ENCODE results near the gene KCNG2. TPM values are rescaled to one million over a fixed set of nuclear protein-coding genes. Genes with fewer than 3 reads are reported as not detected.

KCNG2 gene
- total and polyA plus RNA-seq, 10 of the 15 experiments (the other 5 are each of a cell fraction or from before 2014, with no cell fraction given) = 0.20 to 0.23 TPM; not detected in 8

DNA sequence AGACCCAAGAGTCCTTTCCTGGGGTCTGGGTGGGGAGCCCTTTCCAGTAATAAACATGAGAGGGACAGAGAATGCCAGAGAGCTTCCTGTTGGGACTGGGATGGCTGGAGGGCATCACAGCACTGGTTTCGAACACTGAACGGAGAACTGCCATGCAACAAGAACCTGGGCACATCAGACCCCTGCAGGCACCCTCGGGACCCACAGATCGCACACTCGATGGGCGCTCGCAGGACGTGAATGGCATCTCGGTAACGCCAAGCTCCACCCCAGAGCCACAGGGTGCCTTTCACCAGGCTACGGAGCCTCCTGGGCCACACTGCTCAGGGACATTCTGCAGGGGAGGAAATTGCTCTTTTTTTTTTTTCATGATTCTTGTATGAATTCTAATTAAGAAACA, 128.6 kb downstream of the KCNG2 start:
- no TSS peak for BruUV-seq (replicated peaks)

DNA sequence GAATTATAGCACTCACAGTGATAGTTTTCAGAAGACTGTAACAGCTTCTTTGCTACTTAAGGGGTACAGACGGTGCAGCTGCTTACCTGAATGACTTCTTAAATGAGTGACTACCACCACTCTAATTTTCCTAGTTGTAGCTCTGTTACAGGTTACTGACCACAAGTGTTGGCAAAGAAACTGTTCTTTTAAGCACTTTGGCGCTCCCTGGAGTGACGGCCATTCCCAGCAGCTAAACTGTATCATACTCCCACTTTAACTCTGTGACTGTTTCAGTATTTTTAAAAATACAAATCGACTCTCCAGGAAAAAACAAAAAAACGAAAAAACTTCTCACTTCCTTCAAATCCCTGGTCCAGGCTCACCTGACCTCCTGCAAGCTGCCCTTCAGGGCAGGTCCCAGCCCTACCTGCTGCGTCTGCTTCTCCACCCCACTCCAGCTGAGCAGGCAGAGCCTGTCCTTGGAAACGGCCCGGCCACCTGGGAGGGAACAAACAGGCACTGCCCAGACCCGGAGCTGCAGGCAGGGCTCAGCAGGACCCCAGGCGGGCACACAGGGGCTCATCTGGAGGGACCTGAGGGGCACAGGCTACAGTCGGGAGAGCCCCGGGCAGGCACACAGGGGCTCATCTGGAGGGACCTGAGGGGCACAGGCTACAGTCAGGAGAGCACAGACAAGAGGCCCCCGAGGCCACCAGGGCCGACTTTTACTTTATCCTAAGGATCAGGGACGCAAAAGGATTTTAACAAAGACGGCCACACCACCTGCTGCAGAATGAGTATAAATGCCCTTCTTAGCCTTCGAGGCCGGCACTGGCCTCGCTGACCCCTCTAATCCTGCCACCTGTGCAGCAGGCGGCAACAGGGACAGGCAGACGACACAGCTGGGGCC, 129.2 kb downstream of the KCNG2 start:
- peaks cover 7 to 12% of the 10 kb centered on the region in 2 experiments for H3K36me3 ChIP-seq (ENCODE audit: control insufficient read depth in 2 of 2, insufficient read depth in 2 of 2, low read length in 1 of 2)
- H3K9ac ChIP-seq (ENCODE audit: control insufficient read depth, insufficient read depth, low read length) = no peak overlapping the region
- no peak for TF ChIP-seq NR2C1 (IDR thresholded peaks at IDR 0.05)
- no peak for TF ChIP-seq TAF1 (IDR thresholded peaks at IDR 0.05; ENCODE audit: borderline replicate concordance, low read depth, low read length)
- TF ChIP-seq KLF5 (IDR thresholded peaks at IDR 0.05; ENCODE audit: partially characterized antibody) = no peak
- TF ChIP-seq FOS (IDR thresholded peaks at IDR 0.05; ENCODE audit: borderline replicate concordance, extremely low read depth, insufficient read length) = no peak
- TF ChIP-seq YY1 (IDR thresholded peaks at IDR 0.05; ENCODE audit: low read depth, low read length) = no peak
- TF ChIP-seq, protein P1, sequence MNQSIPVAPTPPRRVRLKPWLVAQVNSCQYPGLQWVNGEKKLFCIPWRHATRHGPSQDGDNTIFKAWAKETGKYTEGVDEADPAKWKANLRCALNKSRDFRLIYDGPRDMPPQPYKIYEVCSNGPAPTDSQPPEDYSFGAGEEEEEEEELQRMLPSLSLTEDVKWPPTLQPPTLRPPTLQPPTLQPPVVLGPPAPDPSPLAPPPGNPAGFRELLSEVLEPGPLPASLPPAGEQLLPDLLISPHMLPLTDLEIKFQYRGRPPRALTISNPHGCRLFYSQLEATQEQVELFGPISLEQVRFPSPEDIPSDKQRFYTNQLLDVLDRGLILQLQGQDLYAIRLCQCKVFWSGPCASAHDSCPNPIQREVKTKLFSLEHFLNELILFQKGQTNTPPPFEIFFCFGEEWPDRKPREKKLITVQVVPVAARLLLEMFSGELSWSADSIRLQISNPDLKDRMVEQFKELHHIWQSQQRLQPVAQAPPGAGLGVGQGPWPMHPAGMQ (IDR thresholded peaks at IDR 0.05; ENCODE audit: borderline replicate concordance) = no peak
- TF ChIP-seq, protein P2, sequence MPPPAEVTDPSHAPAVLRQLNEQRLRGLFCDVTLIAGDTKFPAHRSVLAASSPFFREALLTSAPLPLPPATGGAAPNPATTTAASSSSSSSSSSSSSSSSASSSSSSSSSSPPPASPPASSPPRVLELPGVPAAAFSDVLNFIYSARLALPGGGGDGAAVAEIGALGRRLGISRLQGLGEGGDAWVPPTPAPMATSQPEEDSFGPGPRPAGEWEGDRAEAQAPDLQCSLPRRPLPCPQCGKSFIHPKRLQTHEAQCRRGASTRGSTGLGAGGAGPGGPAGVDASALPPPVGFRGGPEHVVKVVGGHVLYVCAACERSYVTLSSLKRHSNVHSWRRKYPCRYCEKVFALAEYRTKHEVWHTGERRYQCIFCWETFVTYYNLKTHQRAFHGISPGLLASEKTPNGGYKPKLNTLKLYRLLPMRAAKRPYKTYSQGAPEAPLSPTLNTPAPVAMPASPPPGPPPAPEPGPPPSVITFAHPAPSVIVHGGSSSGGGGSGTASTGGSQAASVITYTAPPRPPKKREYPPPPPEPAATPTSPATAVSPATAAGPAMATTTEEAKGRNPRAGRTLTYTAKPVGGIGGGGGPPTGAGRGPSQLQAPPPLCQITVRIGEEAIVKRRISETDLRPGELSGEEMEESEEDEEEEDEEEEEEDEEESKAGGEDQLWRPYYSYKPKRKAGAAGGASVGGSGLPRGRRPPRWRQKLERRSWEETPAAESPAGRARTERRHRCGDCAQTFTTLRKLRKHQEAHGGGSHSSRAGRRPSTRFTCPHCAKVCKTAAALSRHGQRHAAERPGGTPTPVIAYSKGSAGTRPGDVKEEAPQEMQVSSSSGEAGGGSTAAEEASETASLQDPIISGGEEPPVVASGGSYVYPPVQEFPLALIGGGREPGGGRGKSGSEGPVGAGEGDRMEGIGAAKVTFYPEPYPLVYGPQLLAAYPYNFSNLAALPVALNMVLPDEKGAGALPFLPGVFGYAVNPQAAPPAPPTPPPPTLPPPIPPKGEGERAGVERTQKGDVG (CRISPR knock-in tag; IDR thresholded peaks at IDR 0.05) = no peak

More for the DNA sequence above, 128.6 kb downstream of the KCNG2 start:
- TF ChIP-seq MYC (IDR thresholded peaks at IDR 0.05; ENCODE audit: insufficient read depth, insufficient read length, insufficient replicate concordance, low read length, severe bottlenecking) = no peak
- no peak for TF ChIP-seq ESRRA (IDR thresholded peaks at IDR 0.05; ENCODE audit: low read length)
- TF ChIP-seq SP1 (IDR thresholded peaks at IDR 0.05; ENCODE audit: low read depth, low read length) = no peak
- no peak for TF ChIP-seq EP300 (IDR thresholded peaks at IDR 0.05; ENCODE audit: borderline replicate concordance in 1 of 2, control insufficient read depth in 1 of 2, low read depth in 2 of 2, low read length in 2 of 2)
- TF ChIP-seq CEBPB (IDR thresholded peaks at IDR 0.05; ENCODE audit: borderline replicate concordance in 1 of 2, low read depth in 2 of 2, low read length in 2 of 2) = no peak
- TF ChIP-seq, protein P3, sequence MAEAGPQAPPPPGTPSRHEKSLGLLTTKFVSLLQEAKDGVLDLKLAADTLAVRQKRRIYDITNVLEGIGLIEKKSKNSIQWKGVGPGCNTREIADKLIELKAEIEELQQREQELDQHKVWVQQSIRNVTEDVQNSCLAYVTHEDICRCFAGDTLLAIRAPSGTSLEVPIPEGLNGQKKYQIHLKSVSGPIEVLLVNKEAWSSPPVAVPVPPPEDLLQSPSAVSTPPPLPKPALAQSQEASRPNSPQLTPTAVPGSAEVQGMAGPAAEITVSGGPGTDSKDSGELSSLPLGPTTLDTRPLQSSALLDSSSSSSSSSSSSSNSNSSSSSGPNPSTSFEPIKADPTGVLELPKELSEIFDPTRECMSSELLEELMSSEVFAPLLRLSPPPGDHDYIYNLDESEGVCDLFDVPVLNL (IDR thresholded peaks at IDR 0.05; ENCODE audit: low read depth, low read length) = no peak
- H3K4me3 ChIP-seq = no peak overlapping the region
- CTCF ChIA-PET = no interaction called here
- peaks cover 24% of the 10 kb centered on the region for H3K9me3 ChIP-seq (replicated peaks; ENCODE audit: control insufficient read depth, insufficient read depth, low read length)
- no peak overlapping the region for H2AFZ ChIP-seq (ENCODE audit: control insufficient read depth, low read depth, low read length)
- H3K9ac ChIP-seq (ENCODE audit: control insufficient read depth, insufficient read depth, low read length) = no peak overlapping the region
- ATAC-seq = no peak
- 93% methylated on average over 11 of the region's 11 CpGs for WGBS (ENCODE audit: insufficient coverage, insufficient replicate concordance, low lambda C conversion rate, missing lambda C conversion rate)
- no peak for DNase-seq (ENCODE audit: low read depth, low spot score)
- no peak overlapping the region for H3K4me2 ChIP-seq (ENCODE audit: control insufficient read depth, insufficient read depth)
- RAD21 ChIA-PET (ENCODE audit: unreplicated experiment) = no interaction called here
- no peaks in the 10 kb centered on the region for H3K27me3 ChIP-seq (replicated peaks in 1 of 2; ENCODE audit: control insufficient read depth in 2 of 2, insufficient read depth in 2 of 2, low read length in 1 of 2)
- H3K79me2 ChIP-seq (ENCODE audit: control insufficient read depth, insufficient read depth, low read length) = peaks cover 3% of the 10 kb centered on the region
- intact Hi-C loops (cut with micrococcal nuclease; ENCODE audit: unreplicated experiment) = no loop called here
- peaks cover 7 to 12% of the 10 kb centered on the region in 2 experiments for H3K36me3 ChIP-seq (ENCODE audit: control insufficient read depth in 2 of 2, insufficient read depth in 2 of 2, low read length in 1 of 2)
- POLR2A ChIA-PET = no interaction called here
- no peak for FAIRE-seq
- no peaks in the 10 kb centered on the region for H3K4me1 ChIP-seq (ENCODE audit: control insufficient read depth, insufficient read depth, low read length)
- SMC1A ChIA-PET (ENCODE audit: uncharacterized antibody, unreplicated experiment) = no interaction called here
- no peak overlapping the region for H3K27ac ChIP-seq (ENCODE audit: control insufficient read depth, insufficient read depth)
- in situ Hi-C loops (cut with MboI) = no loop called here
- no peaks in the 10 kb centered on the region for H4K20me1 ChIP-seq (ENCODE audit: control insufficient read depth, insufficient read depth)

More for the DNA sequence above, 129.2 kb downstream of the KCNG2 start:
- FAIRE-seq = no peak
- CTCF ChIA-PET = no interaction called here
- H3K4me3 ChIP-seq = no peak overlapping the region
- peaks cover 27% of the 10 kb centered on the region for H3K9me3 ChIP-seq (replicated peaks; ENCODE audit: control insufficient read depth, insufficient read depth, low read length)
- no peak overlapping the region for H3K27ac ChIP-seq (ENCODE audit: control insufficient read depth, insufficient read depth)
- POLR2A ChIA-PET = no interaction called here
- SMC1A ChIA-PET (ENCODE audit: uncharacterized antibody, unreplicated experiment) = no interaction called here
- H2AFZ ChIP-seq (ENCODE audit: control insufficient read depth, low read depth, low read length) = no peak overlapping the region
- BruUV-seq (replicated peaks) = no TSS peak
- RAD21 ChIA-PET (ENCODE audit: unreplicated experiment) = no interaction called here
- no peak for ATAC-seq
- no peak for DNase-seq (ENCODE audit: low read depth, low spot score)
- in situ Hi-C loops (cut with MboI) (no loop called here), intact Hi-C loops (cut with micrococcal nuclease; ENCODE audit: unreplicated experiment) (no loop called here)
- peaks cover 3% of the 10 kb centered on the region for H3K79me2 ChIP-seq (ENCODE audit: control insufficient read depth, insufficient read depth, low read length)
- 91% methylated on average over 21 of the region's 21 CpGs for WGBS (ENCODE audit: insufficient coverage, insufficient replicate concordance, low lambda C conversion rate, missing lambda C conversion rate)
- no peaks in the 10 kb centered on the region for H4K20me1 ChIP-seq (ENCODE audit: control insufficient read depth, insufficient read depth)
- no peaks in the 10 kb centered on the region for H3K27me3 ChIP-seq (replicated peaks in 1 of 2; ENCODE audit: control insufficient read depth in 2 of 2, insufficient read depth in 2 of 2, low read length in 1 of 2)
- H3K4me1 ChIP-seq (ENCODE audit: control insufficient read depth, insufficient read depth, low read length) = no peaks in the 10 kb centered on the region
- no peak overlapping the region for H3K4me2 ChIP-seq (ENCODE audit: control insufficient read depth, insufficient read depth)

Data from GM12878 (cell line).